HPDE6-E6E7 (cell line): ENCODE data around the gene LASP1.

Source experiments
- DNase-seq: peaks from one replicate; pipeline ENCODE4 v3.0.0; 2011; ENCODE audit warnings: missing footprints; ENCODE audit errors: extremely low spot score

The LASP1 gene

GRCh38 chr17:38870259-38871165, 654 bp downstream of the LASP1 start:
- DNase-seq = no peak

- no peak for DNase-seq
Observed at GRCh38 chr17:38871247-38872015, 1.6 kb downstream of the LASP1 start.

DNA sequence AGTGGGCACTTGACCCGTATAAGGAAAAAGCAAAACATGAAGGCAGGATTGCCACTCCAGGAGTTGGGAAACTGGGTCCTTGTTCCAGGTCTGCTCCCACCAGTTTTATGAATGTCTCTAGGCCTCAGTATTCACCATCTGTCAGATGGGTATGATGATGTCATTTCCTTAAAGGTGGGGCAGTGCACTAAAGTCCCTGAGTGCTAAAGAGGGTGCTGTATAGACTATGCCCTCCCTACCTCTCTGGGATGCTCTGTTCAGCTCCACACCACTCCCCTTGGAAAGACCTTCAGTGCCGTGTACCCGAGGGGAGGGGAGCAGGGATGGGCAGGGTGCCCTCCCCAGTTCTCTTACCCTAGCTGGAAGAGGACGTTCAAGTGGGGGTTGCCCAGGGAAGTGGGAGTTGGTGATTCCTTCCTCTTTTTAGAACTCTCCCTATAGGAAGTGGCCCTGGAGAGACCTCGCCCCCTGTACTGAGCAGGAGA, 2.2 kb downstream of the LASP1 start:
- no peak for DNase-seq

- no peak for DNase-seq
Observed at GRCh38 chr17:38872671-38873385, 3.0 kb downstream of the LASP1 start.

DNA sequence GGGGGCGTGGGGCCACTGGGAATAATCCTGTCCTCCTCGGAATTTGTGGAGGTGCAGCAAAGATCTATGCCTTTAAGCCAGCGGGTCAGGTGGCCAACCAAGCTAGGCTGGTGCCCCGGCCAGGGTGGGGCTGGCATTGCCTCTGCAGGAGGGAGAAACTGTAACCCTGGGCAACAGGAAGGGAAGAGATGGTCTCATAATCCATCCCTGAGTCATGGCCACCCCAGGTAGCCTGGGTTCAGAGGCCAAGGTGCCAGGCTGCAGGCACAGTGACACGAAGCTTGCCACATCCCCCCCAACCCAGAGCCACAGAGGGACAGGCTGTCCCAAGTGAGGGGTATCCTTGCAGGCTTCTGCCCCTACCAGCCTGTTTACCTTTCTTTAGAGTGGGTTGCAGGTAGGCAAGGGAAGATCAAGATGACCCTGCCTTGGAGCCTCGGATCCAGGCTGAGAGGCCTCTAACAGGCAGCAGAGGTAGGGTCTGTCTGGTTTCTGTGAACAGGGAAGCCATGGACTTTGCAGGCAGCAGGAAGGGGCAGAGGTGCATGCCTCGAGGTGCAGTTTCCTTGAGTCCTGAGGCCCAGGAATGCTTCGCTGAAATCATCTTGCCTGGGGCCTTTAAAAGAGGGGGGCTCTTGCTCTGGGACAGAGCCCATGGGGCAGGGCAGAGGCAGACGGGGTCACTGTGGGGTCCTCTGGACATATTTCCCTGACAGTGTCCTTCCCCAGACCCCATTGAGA, 4.0 kb downstream of the LASP1 start:
- no peak for DNase-seq

DNA sequence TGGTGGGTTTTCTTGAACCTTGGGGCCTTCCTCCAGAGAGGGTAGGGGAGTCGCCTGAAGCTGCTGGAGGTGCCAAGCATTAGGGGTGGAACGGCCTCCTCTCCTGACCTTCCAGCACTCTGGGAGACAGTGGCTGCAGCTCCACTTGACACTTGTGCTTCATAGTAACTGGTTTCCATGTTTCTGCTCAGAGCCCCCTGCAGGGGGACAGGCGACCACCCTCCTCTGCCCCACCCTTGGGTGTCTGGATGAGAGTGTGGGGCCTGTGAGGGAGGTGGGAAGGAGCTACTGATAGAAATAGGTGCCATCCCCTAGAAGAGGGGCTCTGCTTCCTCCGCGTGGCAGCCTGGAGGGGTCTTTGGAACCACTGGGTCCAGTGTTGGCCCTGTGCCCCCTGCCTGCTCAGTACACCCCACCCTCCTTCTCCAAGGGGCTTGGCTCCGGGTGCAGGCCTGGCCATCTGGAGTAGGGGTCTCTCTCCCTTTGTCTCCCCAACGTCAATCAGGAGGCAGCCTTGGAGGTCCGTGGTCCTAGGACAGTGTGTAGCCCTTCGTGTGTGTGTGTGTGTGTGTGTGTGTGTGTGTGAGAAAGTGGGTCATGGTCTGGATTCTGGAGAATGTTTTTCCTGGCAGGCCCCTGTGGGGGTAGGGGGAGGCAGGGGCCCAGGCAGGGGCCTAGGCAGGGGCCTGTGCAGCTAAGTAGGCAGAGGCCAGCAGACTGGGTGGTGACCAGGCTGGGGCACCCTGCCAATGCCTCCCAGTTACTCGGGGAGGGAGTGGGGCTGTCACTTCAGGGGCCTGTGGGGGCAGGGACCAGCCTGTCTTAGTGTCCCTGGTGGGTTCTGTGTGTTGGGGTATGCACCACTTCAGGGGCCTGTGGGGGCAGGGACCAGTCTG, 4.9 kb downstream of the LASP1 start:
- no peak for DNase-seq

- no peak for DNase-seq
Observed at GRCh38 chr17:38875477-38876075, 5.7 kb downstream of the LASP1 start.

DNA sequence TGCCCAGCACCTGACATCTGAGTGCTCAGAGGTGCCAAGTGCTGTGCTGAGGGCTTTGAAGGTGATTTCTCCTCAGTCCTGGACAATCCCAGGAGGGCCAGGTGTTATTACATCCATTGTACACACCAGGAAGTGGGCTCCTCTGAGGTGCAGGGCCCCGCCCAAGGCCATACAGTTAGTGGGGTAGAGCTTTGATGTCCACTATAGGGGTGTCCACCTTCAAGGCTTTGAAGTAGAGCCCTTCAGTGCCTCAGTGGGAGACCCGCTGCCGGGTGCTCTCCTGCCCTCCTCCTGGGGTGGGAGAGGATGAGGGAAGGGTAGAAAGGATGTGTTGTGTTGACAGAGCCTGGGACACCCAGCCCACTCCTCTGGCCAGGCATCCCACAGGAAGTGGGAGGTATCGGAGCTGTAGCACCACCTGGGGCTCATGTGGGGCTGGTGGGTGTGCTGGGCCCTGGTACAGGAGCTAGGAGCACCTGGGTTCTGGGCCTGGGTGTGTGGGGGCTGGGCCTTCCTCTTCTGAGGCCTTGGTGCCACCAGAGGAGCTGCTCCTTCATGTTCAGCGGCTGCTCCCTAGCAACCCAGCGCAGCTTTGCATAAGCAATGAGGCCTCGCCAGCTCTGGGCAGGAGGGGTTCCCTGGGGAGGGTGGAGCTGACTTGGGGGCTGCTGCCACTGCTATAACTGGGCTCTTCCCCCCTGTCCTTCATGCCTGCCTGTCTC, 7.4 kb downstream of the LASP1 start:
- DNase-seq = no peak

GRCh38 chr17:38879878-38880665, 10.2 kb downstream of the LASP1 start:
- no peak for DNase-seq

- no peak for DNase-seq
Observed at GRCh38 chr17:38881600-38882191, 11.8 kb downstream of the LASP1 start.

DNA sequence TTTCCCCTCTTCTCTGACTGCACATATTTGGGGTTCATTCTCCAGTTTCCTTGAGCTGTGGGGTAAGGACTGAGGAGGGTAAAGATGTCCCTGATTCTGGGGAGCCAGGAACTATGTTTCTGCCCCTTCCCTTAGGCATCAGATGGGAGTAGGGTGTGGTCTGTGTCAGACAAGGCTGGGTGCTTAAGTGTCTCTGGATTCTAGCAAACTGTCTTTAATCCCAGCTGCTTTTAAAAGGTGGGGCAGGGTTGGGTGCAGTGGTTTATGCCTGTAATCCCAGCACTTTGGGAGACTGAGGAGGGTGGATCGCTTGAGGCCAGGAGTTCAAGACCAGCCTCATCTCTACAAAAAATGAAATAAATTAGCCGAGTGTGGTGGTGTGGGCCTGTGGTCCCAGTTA, 13.0 kb downstream of the LASP1 start:
- DNase-seq = no peak

DNA sequence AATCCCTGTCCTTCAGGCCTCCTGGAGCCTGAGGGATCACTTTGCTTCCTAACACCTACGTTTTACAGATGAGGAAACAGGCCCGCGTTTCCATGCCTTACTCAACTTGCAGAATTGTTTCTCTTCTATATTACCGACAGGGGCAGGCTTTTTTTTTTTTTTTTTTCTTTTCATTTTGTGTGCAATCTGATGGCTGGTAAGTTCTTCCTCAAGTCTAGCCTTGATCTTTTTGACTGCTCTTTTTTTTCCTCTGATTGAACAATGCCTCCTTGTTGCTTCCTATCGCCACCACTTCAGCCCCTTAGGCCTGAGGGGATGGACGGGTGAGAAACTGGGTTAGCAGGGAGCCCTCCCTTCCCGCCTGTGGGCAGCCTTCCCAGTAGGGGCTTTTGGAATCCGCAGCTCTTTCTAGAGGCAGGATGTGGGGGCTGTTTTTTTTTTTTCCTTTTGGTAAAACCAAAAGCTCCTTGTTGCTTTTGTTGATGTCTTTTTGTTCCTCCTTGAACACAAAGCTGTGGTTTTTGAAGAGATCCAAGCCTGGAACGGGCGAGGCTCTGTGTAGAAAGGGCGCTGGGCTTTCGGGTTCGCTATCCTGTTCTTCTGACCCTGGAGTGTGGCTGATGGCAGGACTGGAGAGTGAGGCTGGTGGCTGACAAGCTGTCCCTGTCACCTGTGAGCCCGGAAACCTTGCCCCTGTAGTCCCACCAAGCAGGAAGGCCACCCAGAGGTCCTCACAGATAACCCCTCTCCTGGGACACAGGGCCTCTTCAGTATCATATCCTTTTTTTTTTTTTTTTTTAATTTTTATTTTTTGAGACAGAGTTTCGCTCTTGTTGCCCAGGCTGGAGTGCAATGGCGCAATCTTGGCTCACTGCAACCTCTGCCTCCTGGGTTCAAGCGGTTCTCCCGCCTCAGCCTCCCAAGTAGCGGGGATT, 14.0 kb downstream of the LASP1 start:
- no peak for DNase-seq

- no peak for DNase-seq
Observed at GRCh38 chr17:38885044-38885727, 15.3 kb downstream of the LASP1 start.

DNA sequence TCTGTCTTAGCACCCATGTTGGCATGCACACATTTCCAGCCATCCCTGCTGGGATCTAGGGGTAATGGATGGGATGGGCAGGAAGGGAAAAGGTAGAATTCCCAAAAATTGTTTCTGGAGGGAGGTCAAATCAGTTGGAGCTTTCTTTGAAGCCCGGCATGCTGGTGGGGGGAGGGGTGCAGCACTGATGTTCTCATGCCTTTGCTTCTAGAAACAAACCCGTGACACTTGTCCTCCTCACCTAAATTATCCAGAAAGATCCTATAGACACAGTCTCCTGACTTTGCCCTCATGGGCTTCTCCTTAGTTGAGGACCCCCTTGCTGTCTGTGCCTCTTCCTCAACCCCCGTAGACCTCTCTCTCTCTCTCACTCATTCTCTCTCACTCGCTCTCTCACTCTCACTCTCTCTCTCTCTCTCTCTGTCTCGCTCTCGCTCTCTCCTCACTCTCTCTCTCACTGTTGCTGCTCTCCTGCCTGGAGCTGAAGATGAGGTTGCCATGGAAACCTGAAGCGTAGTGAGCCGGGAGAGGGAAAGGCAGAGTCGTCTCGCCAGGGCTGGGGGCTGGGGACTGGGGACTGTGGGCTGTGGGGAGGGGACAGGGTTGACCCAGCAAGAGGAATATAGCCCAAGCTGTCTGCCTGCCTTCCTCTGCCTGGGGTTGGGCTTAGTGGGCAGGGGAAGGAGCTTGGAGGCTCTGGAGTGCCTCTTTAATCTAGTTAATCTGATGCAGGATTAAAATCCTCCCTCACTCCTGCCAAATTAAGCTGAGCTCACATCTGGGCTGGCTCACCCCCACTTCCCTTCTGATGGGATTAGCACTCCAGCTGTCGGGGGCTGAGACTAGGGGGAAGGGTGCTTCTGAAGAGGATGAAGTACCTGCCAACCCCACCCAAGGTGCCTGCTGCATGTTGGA, 16.1 kb downstream of the LASP1 start:
- DNase-seq = no peak

DNA sequence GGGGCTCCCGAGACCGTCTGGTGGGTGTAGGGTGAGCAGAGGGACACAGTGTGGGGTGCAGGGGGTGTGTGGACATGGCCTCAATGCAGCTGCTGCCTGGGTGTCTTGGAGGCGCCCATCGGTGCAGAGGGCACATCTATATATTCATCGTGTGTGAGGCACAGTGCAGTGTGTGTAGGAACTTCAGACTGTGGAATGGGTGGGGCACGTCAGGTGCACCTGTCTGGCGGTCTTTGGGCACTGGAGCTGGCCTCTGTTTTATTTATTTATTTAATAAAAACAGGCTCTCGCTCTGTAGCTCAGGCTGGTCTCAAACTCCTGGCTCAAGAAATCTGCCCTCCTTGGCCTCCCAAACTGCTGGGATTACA, 16.8 kb downstream of the LASP1 start:
- no peak for DNase-seq
